GM18858 (cell line): ENCODE results near the gene DENND10.
"Not testable (repeated sequence)": the region's sequence is repeated elsewhere in the genome, so short reads cannot be mapped to it uniquely, and the experiment has no call there.

ENCODE experiments used
- ATAC-seq: cut with Tn5 transposase; IDR thresholded peaks from one replicate; pipeline ENCODE4 v1.9.1; 2021; ENCODE audit not compliant: unreplicated experiment

DENND10 gene

GRCh38 chr10:119165171-119166117, 61.5 kb downstream of the DENND10 start, which contains the start of gene SFXN4:
Gene SFXN4, minus strand, starts transcription at chr10:119165714. Its CDS starts 67 bp downstream, at chr10:119165647.
- ATAC-seq, result peak; percentile 77

- no peak for ATAC-seq
These were observed 62.2 kb downstream of the DENND10 start for GRCh38 chr10:119166118-119166500.

GRCh38 chr10:119166564-119166963, 62.7 kb downstream of the DENND10 start:
- no peak for ATAC-seq

- no peak for ATAC-seq
These were observed 63.1 kb downstream of the DENND10 start for GRCh38 chr10:119167041-119167440.

- no peak for ATAC-seq
These were observed 70.2 kb downstream of the DENND10 start for GRCh38 chr10:119174109-119174508.

- no peak for ATAC-seq
These were observed 72.3 kb downstream of the DENND10 start for GRCh38 chr10:119176166-119176565.

- no peak for ATAC-seq
These were observed 73.9 kb downstream of the DENND10 start for GRCh38 chr10:119177708-119178371.

- peak; percentile 67 for ATAC-seq
These were observed 74.6 kb downstream of the DENND10 start, which contains the start of gene PRDX3 for GRCh38 chr10:119178372-119179119. Gene PRDX3, minus strand, starts transcription at chr10:119178812. Its CDS starts 22 bp downstream, at chr10:119178790.

- ATAC-seq, result not testable (repeated sequence)
These were observed 77.0 kb downstream of the DENND10 start for GRCh38 chr10:119180850-119181400.

- ATAC-seq, result no peak
These were observed 79.9 kb downstream of the DENND10 start for GRCh38 chr10:119183664-119184412.
